OCI-LY7 (cell line): Measurements from ENCODE around the gene LCA5.

Experiments
- EZH2phosphoT487 ChIP-seq: fragments of 200-600 bp; sonication (generic); IDR thresholded peaks from 2 replicates; pipeline ENCODE4 v1.6.1; 2018; ENCODE audit warnings: low read depth, borderline replicate concordance, mild to moderate bottlenecking, mixed run types, antibody characterized with exemption, low read length, moderate library complexity, mixed read lengths
- TF ChIP-seq, protein P1 (sequence below): fragments of 200-600 bp; sonication (generic); conservative IDR thresholded peaks from 2 replicates; pipeline ENCODE4 v1.5.1; 2014; ENCODE audit warnings: mild to moderate bottlenecking, antibody characterized with exemption, low read length, moderate library complexity, mixed read lengths

DNA sequence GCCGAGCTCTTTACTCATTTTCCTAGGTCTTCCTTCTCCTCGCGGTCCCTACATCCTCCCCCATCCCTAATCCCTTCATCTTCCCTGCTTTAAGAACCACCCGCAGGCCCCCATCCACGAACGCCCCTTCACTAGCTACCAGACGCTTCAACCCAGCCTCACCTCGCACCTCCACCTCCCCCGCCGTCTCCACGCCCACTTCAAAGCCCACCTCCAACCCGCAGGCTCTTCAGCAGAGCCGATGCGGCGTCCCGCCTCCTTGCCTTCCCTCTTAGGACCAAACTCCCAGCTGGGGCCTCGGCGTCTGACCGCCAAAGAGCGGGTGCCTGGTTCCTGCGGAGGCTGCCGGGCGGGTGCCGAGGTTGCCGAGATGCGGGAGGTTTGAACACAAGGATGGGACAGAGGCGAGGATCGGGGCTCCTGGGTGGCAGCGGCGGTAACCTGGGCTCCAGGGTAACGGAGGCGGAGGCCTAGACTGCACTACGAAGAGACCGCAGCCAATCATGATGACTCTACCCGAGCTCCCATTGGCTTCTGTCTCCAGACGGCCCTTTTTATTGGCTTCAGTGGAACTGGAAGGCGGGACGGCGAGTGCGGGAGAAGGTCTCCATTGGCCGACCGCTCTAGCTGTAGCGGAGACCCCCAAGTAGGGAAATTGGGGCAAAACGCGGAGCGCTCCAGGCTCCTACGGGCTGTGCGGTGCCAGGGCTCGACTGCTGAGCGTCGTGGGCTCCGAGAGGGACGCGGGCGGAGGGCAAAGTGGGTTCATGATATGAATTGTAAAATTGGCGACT is at the start of gene LCA5:
- TF ChIP-seq, protein P1, sequence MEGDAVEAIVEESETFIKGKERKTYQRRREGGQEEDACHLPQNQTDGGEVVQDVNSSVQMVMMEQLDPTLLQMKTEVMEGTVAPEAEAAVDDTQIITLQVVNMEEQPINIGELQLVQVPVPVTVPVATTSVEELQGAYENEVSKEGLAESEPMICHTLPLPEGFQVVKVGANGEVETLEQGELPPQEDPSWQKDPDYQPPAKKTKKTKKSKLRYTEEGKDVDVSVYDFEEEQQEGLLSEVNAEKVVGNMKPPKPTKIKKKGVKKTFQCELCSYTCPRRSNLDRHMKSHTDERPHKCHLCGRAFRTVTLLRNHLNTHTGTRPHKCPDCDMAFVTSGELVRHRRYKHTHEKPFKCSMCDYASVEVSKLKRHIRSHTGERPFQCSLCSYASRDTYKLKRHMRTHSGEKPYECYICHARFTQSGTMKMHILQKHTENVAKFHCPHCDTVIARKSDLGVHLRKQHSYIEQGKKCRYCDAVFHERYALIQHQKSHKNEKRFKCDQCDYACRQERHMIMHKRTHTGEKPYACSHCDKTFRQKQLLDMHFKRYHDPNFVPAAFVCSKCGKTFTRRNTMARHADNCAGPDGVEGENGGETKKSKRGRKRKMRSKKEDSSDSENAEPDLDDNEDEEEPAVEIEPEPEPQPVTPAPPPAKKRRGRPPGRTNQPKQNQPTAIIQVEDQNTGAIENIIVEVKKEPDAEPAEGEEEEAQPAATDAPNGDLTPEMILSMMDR = no peak
- TF ChIP-seq EZH2phosphoT487 = no peak
